ENCODE data around the gene HAPLN2.

The HAPLN2 gene

DNA sequence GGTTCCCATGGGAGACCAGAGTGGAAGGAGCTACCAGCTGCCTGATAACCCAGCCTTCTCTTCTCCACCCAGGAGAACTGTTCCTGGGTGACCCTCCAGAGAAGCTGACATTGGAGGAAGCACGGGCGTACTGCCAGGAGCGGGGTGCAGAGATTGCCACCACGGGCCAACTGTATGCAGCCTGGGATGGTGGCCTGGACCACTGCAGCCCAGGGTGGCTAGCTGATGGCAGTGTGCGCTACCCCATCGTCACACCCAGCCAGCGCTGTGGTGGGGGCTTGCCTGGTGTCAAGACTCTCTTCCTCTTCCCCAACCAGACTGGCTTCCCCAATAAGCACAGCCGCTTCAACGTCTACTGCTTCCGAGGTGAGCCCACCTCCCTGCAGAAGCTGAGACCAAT is 29.3 kb downstream of the HAPLN2 start:
- Histone ChIP-seq H3K4me2 (ENCODE audit: insufficient read depth, low read length, poor library complexity, severe bottlenecking) (no peak overlapping the region), H2AK5ac (ENCODE audit: low read depth, low read length) (no peak overlapping the region), H3K4ac (ENCODE audit: low read length) (no peak overlapping the region), H4K91ac (ENCODE audit: low read depth, low read length, poor library complexity) (no peak overlapping the region), H3K79me1 (ENCODE audit: low read depth, low read length) (no peaks in the 10 kb centered on the region), H3K27me3 (ENCODE audit: control insufficient read depth in 3 of 3, insufficient read depth in 3 of 3, low read depth in 1 of 3, low read length in 3 of 3) (peaks cover 0 to 67% (median 4%) of the 10 kb centered on the region in 3 experiments), H3K4me1 (ENCODE audit: control insufficient read depth in 2 of 2, insufficient read depth in 1 of 2, low read depth in 1 of 2, low read length in 2 of 2) (no peaks in the 10 kb centered on the region), H3K36me3 (replicated peaks in 1 of 2; ENCODE audit: control insufficient read depth in 2 of 2, insufficient read depth in 2 of 2, low read length in 2 of 2) (peaks cover 0 to 15% of the 10 kb centered on the region in 2 donors), H4K8ac (ENCODE audit: low read depth, low read length) (no peak overlapping the region), H3K14ac (ENCODE audit: low read length) (no peak overlapping the region), H2BK15ac (ENCODE audit: low read length) (no peak overlapping the region), H2BK5ac (ENCODE audit: low read length) (no peak overlapping the region), H2AFZ (ENCODE audit: low read length) (no peak overlapping the region), H2BK12ac (ENCODE audit: low read length) (no peak overlapping the region), H3K18ac (ENCODE audit: low read length) (no peak overlapping the region), H3K9ac (ENCODE audit: low read depth, low read length, poor library complexity) (peak overlapping the region; percentile 24), H3K4me3 (ENCODE audit: low read length in 2 of 2) (no peak overlapping the region), H3K27ac (replicated peaks; ENCODE audit: low read length) (no peak overlapping the region), H2BK120ac (ENCODE audit: low read depth, low read length) (no peak overlapping the region), H3K23ac (ENCODE audit: low read depth, low read length, poor library complexity) (peak overlapping the region; percentile 21), H3K9me3 (replicated peaks in 1 of 2; ENCODE audit: control insufficient read depth in 2 of 2, insufficient read depth in 1 of 2, low read depth in 1 of 2, low read length in 2 of 2) (peaks cover 0 to 2% of the 10 kb centered on the region in 2 donors)
- DNase-seq (ENCODE audit: low spot score), result no peak
- no CpG with 5 or more reads among the region's 10 CpGs for WGBS, 2 donors (ENCODE audit: extremely low coverage in 2 of 2, insufficient read length in 2 of 2, insufficient replicate concordance in 1 of 2)

DNA sequence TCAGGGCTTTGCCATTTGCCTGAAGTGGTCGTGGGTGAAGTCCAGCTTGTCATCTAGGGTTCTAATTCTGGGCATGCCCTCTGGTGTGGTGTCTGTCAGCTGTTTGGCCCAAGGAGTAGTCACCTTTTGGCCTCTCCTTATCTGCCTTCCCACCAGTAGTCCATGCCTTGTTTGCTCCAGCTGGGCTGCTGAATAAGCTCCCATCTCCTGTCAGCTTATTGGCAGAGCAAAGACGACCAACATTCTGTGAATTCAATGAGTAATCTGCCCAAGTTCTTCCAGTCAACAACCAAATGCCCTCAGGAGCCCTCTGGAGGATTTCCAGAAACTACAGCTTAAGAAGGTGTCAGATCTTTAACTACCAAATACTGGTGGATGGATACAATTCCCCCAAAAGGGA is 29.7 kb downstream of the HAPLN2 start:
- Histone ChIP-seq H3K4ac (ENCODE audit: low read length) (no peak overlapping the region), H2BK5ac (ENCODE audit: low read length) (no peak overlapping the region), H3K18ac (ENCODE audit: low read length) (no peak overlapping the region), H4K91ac (ENCODE audit: low read depth, low read length, poor library complexity) (no peak overlapping the region), H3K23ac (ENCODE audit: low read depth, low read length, poor library complexity) (no peak overlapping the region), H3K9me3 (replicated peaks in 1 of 2; ENCODE audit: control insufficient read depth in 2 of 2, insufficient read depth in 1 of 2, low read depth in 1 of 2, low read length in 2 of 2) (peaks cover 0 to 2% of the 10 kb centered on the region in 2 donors), H4K8ac (ENCODE audit: low read depth, low read length) (no peak overlapping the region), H3K4me3 (ENCODE audit: low read length in 2 of 2) (no peak overlapping the region), H3K14ac (ENCODE audit: low read length) (no peak overlapping the region), H3K9ac (ENCODE audit: low read depth, low read length, poor library complexity) (no peak overlapping the region), H2BK12ac (ENCODE audit: low read length) (no peak overlapping the region), H3K79me1 (ENCODE audit: low read depth, low read length) (no peaks in the 10 kb centered on the region), H2BK15ac (ENCODE audit: low read length) (no peak overlapping the region), H2AK5ac (ENCODE audit: low read depth, low read length) (no peak overlapping the region), H3K4me1 (ENCODE audit: control insufficient read depth in 2 of 2, insufficient read depth in 1 of 2, low read depth in 1 of 2, low read length in 2 of 2) (no peaks in the 10 kb centered on the region), H3K27ac (replicated peaks; ENCODE audit: low read length) (no peak overlapping the region), H3K4me2 (ENCODE audit: insufficient read depth, low read length, poor library complexity, severe bottlenecking) (no peak overlapping the region), H3K36me3 (replicated peaks in 1 of 2; ENCODE audit: control insufficient read depth in 2 of 2, insufficient read depth in 2 of 2, low read length in 2 of 2) (peaks cover 0 to 15% of the 10 kb centered on the region in 2 donors), H3K27me3 (ENCODE audit: control insufficient read depth in 3 of 3, insufficient read depth in 3 of 3, low read depth in 1 of 3, low read length in 3 of 3) (peaks cover 0 to 65% (median 4%) of the 10 kb centered on the region in 3 experiments), H2BK120ac (ENCODE audit: low read depth, low read length) (no peak overlapping the region), H2AFZ (ENCODE audit: low read length) (no peak overlapping the region)
- DNase-seq (ENCODE audit: low spot score), result no peak
- WGBS, 2 donors (ENCODE audit: extremely low coverage in 2 of 2, insufficient read length in 2 of 2, insufficient replicate concordance in 1 of 2), result no CpG with 5 or more reads among the region's 2 CpGs

DNA sequence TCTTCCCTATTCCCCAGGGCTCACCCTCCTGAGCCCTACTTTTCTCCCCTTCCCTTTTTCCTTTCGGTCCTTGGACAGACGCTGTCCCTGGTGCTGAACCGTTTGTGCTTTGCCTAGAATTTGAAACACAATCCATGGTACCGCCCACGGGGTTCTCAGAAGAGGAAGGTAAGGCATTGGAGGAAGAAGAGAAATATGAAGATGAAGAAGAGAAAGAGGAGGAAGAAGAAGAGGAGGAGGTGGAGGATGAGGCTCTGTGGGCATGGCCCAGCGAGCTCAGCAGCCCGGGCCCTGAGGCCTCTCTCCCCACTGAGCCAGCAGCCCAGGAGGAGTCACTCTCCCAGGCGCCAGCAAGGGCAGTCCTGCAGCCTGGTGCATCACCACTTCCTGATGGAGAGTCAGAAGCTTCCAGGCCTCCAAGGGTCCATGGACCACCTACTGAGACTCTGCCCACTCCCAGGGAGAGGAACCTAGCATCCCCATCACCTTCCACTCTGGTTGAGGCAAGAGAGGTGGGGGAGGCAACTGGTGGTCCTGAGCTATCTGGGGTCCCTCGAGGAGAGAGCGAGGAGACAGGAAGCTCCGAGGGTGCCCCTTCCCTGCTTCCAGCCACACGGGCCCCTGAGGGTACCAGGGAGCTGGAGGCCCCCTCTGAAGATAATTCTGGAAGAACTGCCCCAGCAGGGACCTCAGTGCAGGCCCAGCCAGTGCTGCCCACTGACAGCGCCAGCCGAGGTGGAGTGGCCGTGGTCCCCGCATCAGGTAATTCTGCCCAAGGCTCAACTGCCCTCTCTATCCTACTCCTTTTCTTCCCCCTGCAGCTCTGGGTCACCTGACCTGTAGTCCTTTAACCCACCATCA is 33.1 kb downstream of the HAPLN2 start:
- Histone ChIP-seq H3K18ac (ENCODE audit: low read length) (no peak overlapping the region), H3K79me1 (ENCODE audit: low read depth, low read length) (no peaks in the 10 kb centered on the region), H3K9ac (ENCODE audit: low read depth, low read length, poor library complexity) (no peak overlapping the region), H3K27me3 (ENCODE audit: control insufficient read depth in 3 of 3, insufficient read depth in 3 of 3, low read depth in 1 of 3, low read length in 3 of 3) (peaks cover 5 to 61% (median 23%) of the 10 kb centered on the region in 3 experiments), H3K14ac (ENCODE audit: low read length) (no peak overlapping the region), H2BK15ac (ENCODE audit: low read length) (no peak overlapping the region), H4K91ac (ENCODE audit: low read depth, low read length, poor library complexity) (no peak overlapping the region), H3K4me2 (ENCODE audit: insufficient read depth, low read length, poor library complexity, severe bottlenecking) (no peak overlapping the region), H2AFZ (ENCODE audit: low read length) (no peak overlapping the region), H3K9me3 (replicated peaks in 1 of 2; ENCODE audit: control insufficient read depth in 2 of 2, insufficient read depth in 1 of 2, low read depth in 1 of 2, low read length in 2 of 2) (peaks cover 0 to 2% of the 10 kb centered on the region in 2 donors), H2BK5ac (ENCODE audit: low read length) (no peak overlapping the region), H3K27ac (replicated peaks; ENCODE audit: low read length) (no peak overlapping the region), H3K36me3 (replicated peaks in 1 of 2; ENCODE audit: control insufficient read depth in 2 of 2, insufficient read depth in 2 of 2, low read length in 2 of 2) (peaks cover 0 to 7% of the 10 kb centered on the region in 2 donors), H3K4ac (ENCODE audit: low read length) (no peak overlapping the region), H2AK5ac (ENCODE audit: low read depth, low read length) (no peak overlapping the region), H3K4me1 (ENCODE audit: control insufficient read depth in 2 of 2, insufficient read depth in 1 of 2, low read depth in 1 of 2, low read length in 2 of 2) (peaks cover 7 to 9% of the 10 kb centered on the region in 2 donors), H3K23ac (ENCODE audit: low read depth, low read length, poor library complexity) (no peak overlapping the region), H3K4me3 (ENCODE audit: low read length in 2 of 2) (no peak overlapping the region), H2BK12ac (ENCODE audit: low read length) (no peak overlapping the region), H2BK120ac (ENCODE audit: low read depth, low read length) (no peak overlapping the region), H4K8ac (ENCODE audit: low read depth, low read length) (no peak overlapping the region)
- no CpG with 5 or more reads among the region's 16 CpGs for WGBS, 2 donors (ENCODE audit: extremely low coverage in 2 of 2, insufficient read length in 2 of 2, insufficient replicate concordance in 1 of 2)
- no peak for DNase-seq (ENCODE audit: low spot score)

DNA sequence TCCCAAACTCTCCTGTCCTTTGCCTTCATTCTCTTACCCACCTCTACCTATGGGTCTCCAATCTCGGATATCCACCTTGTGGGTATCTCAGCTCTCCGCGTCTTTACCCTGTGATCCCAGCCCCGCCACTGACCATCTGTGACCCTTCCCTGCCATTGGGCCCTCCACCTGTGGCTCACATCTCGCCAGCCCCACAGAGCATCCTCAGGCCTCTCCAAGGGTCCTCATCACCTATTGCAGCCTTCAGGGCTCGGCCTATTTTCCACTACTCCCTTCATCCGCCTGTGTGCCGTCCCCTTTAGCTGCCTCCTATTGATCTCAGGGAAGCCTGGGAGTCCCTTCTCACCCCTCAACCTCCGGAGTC is 33.8 kb downstream of the HAPLN2 start:
- DNase-seq (ENCODE audit: low spot score), result no peak
- Histone ChIP-seq H2BK12ac (ENCODE audit: low read length) (no peak overlapping the region), H2AK5ac (ENCODE audit: low read depth, low read length) (no peak overlapping the region), H3K14ac (ENCODE audit: low read length) (no peak overlapping the region), H3K9ac (ENCODE audit: low read depth, low read length, poor library complexity) (no peak overlapping the region), H4K8ac (ENCODE audit: low read depth, low read length) (no peak overlapping the region), H2BK5ac (ENCODE audit: low read length) (no peak overlapping the region), H2AFZ (ENCODE audit: low read length) (no peak overlapping the region), H3K4me1 (ENCODE audit: control insufficient read depth in 2 of 2, insufficient read depth in 1 of 2, low read depth in 1 of 2, low read length in 2 of 2) (peaks cover 9 to 12% of the 10 kb centered on the region in 2 donors), H2BK15ac (ENCODE audit: low read length) (no peak overlapping the region), H3K79me1 (ENCODE audit: low read depth, low read length) (no peaks in the 10 kb centered on the region), H3K27me3 (ENCODE audit: control insufficient read depth in 3 of 3, insufficient read depth in 3 of 3, low read depth in 1 of 3, low read length in 3 of 3) (peaks cover 5 to 60% (median 23%) of the 10 kb centered on the region in 3 experiments), H4K91ac (ENCODE audit: low read depth, low read length, poor library complexity) (no peak overlapping the region), H3K27ac (replicated peaks; ENCODE audit: low read length) (no peak overlapping the region), H2BK120ac (ENCODE audit: low read depth, low read length) (no peak overlapping the region), H3K23ac (ENCODE audit: low read depth, low read length, poor library complexity) (no peak overlapping the region), H3K4me3 (ENCODE audit: low read length in 2 of 2) (no peak overlapping the region), H3K36me3 (replicated peaks in 1 of 2; ENCODE audit: control insufficient read depth in 2 of 2, insufficient read depth in 2 of 2, low read length in 2 of 2) (peaks cover 0 to 7% of the 10 kb centered on the region in 2 donors), H3K4ac (ENCODE audit: low read length) (no peak overlapping the region), H3K4me2 (ENCODE audit: insufficient read depth, low read length, poor library complexity, severe bottlenecking) (no peak overlapping the region), H3K18ac (ENCODE audit: low read length) (no peak overlapping the region), H3K9me3 (replicated peaks in 1 of 2; ENCODE audit: control insufficient read depth in 2 of 2, insufficient read depth in 1 of 2, low read depth in 1 of 2, low read length in 2 of 2) (peaks cover 0 to 2% of the 10 kb centered on the region in 2 donors)
- no CpG with 5 or more reads among the region's 9 CpGs for WGBS, 2 donors (ENCODE audit: extremely low coverage in 2 of 2, insufficient read length in 2 of 2, insufficient replicate concordance in 1 of 2)

All from neuronal stem cell (in vitro differentiated cells).